Activated CD8-positive, alpha-beta T cell treated with anti-CD3 and anti-CD28 coated beads for 36 hours (primary cell): ENCODE data around the gene ADRA1B. TPM values are rescaled to one million over a fixed set of nuclear protein-coding genes. Genes with fewer than 3 reads are reported as not detected.

Experiments used
- ATAC-seq: fragments of 200-7000 bp; cut with Tn5 transposase; one replicate; pipeline ENCODE4 v1.10.0; 2021; ENCODE audit warnings: mild to moderate bottlenecking, moderate library complexity
- CTCF ChIA-PET: fragments of 350-600 bp; sonication (Branson Sonifier 250); formaldehyde crosslinking; loops from one replicate; lab custom pipeline; 2021; ENCODE audit warnings: antibody characterized with exemption; lab: Charles Lee
- POLR2A ChIA-PET: fragments of 350-600 bp; sonication (Branson Sonifier 250); formaldehyde crosslinking; loops from one replicate; lab custom pipeline; 2021; ENCODE audit warnings: antibody characterized with exemption; lab: Charles Lee
- DNase-seq: peaks from one replicate; pipeline ENCODE4 v3.0.0-alpha.2; 2020
- H3K27ac Mint-ChIP-seq: one replicate; pipeline ENCODE4 v1.8.0; 2021; ENCODE audit warnings: mild to moderate bottlenecking, mixed read lengths
- H3K27me3 Mint-ChIP-seq: one replicate; pipeline ENCODE4 v1.8.0; 2021; ENCODE audit warnings: mixed read lengths
- H3K36me3 Mint-ChIP-seq: one replicate; pipeline ENCODE4 v1.8.0; 2021; ENCODE audit warnings: low read depth, mixed read lengths
- H3K4me1 Mint-ChIP-seq: one replicate; pipeline ENCODE4 v1.8.0; 2021; ENCODE audit warnings: low read depth, mixed read lengths
- H3K4me3 Mint-ChIP-seq: one replicate; pipeline ENCODE4 v1.8.0; 2021; ENCODE audit warnings: mild to moderate bottlenecking, moderate library complexity, mixed read lengths
- H3K9me3 Mint-ChIP-seq: one replicate; pipeline ENCODE4 v1.8.0; 2021; ENCODE audit warnings: mixed read lengths
- intact Hi-C: fragments of 100-400 bp; cut with micrococcal nuclease; formaldehyde crosslinking; loops from one replicate; pipeline ENCODE4 v1.10.0; 2022
- total RNA-seq, 2 experiments: library from RNA; stranded (reverse); gene quantifications; one replicate each; pipeline ENCODE4 v1.2.3, GENCODE V29; 2021
- TF ChIP-seq, protein P1 (sequence below): fragments of 200-600 bp; IDR thresholded peaks from one replicate; pipeline ENCODE4 v1.8.0; 2022; ENCODE audit warnings: antibody characterized with exemption, mild to moderate bottlenecking

The ADRA1B gene
- total RNA-seq, 2 experiments from 2014 or later = not detected

DNA sequence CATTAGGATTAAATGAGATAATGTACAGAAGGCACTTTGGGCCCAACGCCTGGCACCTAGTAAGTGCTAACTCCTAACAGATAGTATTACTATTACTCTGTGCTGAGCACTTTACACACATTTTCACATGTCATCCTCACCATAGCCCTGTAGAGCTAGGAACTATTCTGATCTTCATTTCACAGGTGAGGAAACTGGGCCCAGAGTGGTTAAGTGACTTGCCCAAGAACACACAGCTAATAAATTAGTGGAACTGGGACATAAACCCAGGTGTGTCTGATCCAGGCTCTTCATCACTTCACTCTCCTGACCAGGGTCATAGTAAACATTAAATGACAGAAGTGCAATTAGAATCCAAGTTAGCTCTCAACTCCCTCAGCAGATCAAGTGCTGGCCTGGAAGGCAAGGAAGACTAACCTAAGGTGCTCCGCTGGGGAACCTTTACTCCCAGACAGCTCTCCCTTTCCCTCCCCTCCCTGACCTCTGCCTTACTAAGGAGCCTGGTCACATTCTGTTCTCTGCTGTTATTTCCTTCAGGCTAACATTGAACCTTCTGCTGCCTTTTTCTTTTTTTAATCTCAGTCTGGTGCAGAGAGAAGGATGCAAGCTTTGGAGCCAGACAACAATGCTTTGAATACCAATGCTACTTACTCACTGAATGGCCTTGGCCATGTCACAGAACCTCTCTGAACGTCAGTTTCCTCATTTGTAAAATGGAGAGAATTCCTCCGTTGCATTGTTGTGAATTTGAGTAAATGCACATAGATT lies 4.1 kb upstream of the ADRA1B start:
- TF ChIP-seq, protein P1, sequence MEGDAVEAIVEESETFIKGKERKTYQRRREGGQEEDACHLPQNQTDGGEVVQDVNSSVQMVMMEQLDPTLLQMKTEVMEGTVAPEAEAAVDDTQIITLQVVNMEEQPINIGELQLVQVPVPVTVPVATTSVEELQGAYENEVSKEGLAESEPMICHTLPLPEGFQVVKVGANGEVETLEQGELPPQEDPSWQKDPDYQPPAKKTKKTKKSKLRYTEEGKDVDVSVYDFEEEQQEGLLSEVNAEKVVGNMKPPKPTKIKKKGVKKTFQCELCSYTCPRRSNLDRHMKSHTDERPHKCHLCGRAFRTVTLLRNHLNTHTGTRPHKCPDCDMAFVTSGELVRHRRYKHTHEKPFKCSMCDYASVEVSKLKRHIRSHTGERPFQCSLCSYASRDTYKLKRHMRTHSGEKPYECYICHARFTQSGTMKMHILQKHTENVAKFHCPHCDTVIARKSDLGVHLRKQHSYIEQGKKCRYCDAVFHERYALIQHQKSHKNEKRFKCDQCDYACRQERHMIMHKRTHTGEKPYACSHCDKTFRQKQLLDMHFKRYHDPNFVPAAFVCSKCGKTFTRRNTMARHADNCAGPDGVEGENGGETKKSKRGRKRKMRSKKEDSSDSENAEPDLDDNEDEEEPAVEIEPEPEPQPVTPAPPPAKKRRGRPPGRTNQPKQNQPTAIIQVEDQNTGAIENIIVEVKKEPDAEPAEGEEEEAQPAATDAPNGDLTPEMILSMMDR = no peak
- CTCF ChIA-PET = no interaction called here
- no peak for ATAC-seq
- H3K27me3 Mint-ChIP-seq = peaks cover 38% of the 10 kb centered on the region
- peaks cover 5% of the 10 kb centered on the region for H3K4me1 Mint-ChIP-seq
- no peak overlapping the region for H3K27ac Mint-ChIP-seq
- intact Hi-C loops = loop anchor here (10.0 kb wide), 2 partner anchors 397 to 467 kb away; no protein-coding TSS in a partner anchor
- H3K4me3 Mint-ChIP-seq = no peak overlapping the region
- H3K9me3 Mint-ChIP-seq = no peaks in the 10 kb centered on the region
- no peaks in the 10 kb centered on the region for H3K36me3 Mint-ChIP-seq
- POLR2A ChIA-PET = interaction anchor here (0.5 to 0.6 kb wide), 2 partner anchors 34 to 94 kb away, joined by 3 read pairs; no protein-coding TSS in a partner anchor
- no peak for DNase-seq

DNA sequence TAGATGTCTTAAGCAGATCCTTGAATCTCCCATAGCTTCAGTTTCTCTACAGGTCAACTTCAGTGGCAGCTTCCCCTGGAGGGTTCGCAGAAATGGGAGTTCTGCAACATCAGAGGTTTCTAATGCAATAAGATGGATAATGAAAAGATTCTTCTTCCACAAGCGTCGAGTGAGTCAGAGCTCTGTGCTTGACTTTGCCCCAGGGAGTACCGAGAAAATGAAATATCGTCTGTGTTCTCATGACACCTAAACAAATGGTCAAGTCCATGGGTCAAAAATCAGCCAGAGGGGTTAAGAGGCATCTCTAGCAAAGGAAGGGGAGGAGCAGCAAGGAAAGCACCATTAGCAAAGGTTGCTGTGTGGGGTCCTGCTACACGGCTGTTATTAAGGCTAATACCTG lies 3.2 kb upstream of the ADRA1B start:
- POLR2A ChIA-PET = no interaction called here
- Mint-ChIP-seq H3K36me3 (no peaks in the 10 kb centered on the region), H3K27me3 (peaks cover 43% of the 10 kb centered on the region), H3K4me1 (peaks cover 5% of the 10 kb centered on the region), H3K27ac (no peak overlapping the region), H3K4me3 (no peak overlapping the region), H3K9me3 (no peaks in the 10 kb centered on the region)
- ATAC-seq (no peak), DNase-seq (no peak)
- TF ChIP-seq, protein P1 = no peak
- CTCF ChIA-PET = interaction anchor here (1.6 kb wide), 1 partner anchor 36 kb away, joined by 4 read pairs; no protein-coding TSS in a partner anchor
- intact Hi-C loops = loop anchor here (10.0 kb wide), 2 partner anchors 398 to 468 kb away; no protein-coding TSS in a partner anchor

DNA sequence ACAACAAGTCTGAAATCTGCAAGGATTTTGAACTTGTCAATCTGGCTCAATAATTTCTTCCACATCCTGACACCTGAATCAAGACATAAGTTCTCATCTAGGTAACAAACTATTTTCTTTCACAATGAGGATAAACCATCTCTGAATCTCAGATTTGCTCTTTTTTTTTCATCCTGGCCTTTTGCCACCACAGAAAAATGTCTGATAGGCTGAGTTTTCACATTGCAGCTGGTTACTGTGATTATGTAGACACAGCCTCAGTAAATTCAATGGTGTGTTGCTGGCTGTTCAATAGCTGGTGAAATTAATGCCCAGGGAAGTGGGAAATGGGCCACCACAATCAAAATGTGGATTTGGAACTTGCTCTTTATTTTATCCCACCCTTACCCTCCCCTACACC lies 2.8 kb upstream of the ADRA1B start:
- CTCF ChIA-PET = interaction anchor here (0.8 to 1.6 kb wide), 2 partner anchors 37 to 398 kb away, joined by 4 to 5 read pairs; no protein-coding TSS in a partner anchor
- intact Hi-C loops = loop anchor here (10.0 kb wide), 2 partner anchors 399 to 469 kb away; no protein-coding TSS in a partner anchor

GRCh38 chr5:159916841-159917761 lies 819 bp downstream of the ADRA1B start:
- Mint-ChIP-seq H3K36me3 (no peaks in the 10 kb centered on the region), H3K4me3 (no peak overlapping the region), H3K27me3 (peaks cover 52% of the 10 kb centered on the region), H3K27ac (no peak overlapping the region), H3K9me3 (no peaks in the 10 kb centered on the region), H3K4me1 (peaks cover 5% of the 10 kb centered on the region)
- intact Hi-C loops = loop anchor here (10.0 kb wide), 2 partner anchors 402 to 472 kb away; no protein-coding TSS in a partner anchor
- POLR2A ChIA-PET = no interaction called here
- no peak for ATAC-seq
- CTCF ChIA-PET = interaction anchor here (1.4 to 2.6 kb wide), 4 partner anchors 9 to 473 kb away, joined by 3 to 12 read pairs (median 3); no protein-coding TSS in a partner anchor
- no peak for DNase-seq
- TF ChIP-seq, protein P1 = no peak

More for the DNA sequence above, 2.8 kb upstream of the ADRA1B start:
- DNase-seq (no peak), ATAC-seq (no peak)
- POLR2A ChIA-PET = no interaction called here
- Mint-ChIP-seq H3K4me3 (no peak overlapping the region), H3K27ac (no peak overlapping the region), H3K9me3 (no peaks in the 10 kb centered on the region), H3K4me1 (peaks cover 5% of the 10 kb centered on the region), H3K36me3 (no peaks in the 10 kb centered on the region), H3K27me3 (peaks cover 45% of the 10 kb centered on the region)
- TF ChIP-seq, protein P1 = no peak
